ENCODE results near the gene PPFIA4.

PPFIA4 gene

GRCh38 chr1:203060115-203060514, 33.8 kb downstream of the PPFIA4 start:
- DNase-seq: no peak

DNA sequence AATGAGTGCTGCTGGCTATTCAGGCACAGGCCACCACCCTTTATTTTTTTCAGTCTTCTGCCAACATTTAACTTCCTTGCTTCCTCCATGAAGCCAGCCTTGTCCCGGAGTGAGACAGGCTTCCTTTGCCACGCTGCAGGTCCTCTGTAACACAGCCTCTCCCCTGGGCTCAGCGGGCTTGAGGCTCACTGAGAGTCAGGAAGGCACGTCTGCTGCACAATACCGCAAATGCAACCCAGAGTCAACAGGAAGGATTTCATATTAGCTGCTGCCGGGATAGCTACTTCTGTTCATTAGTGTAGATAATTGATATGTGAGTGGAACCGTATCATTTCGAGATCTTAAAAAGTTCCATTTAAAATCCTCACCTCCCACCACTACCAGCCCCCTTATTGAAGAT, 37.0 kb downstream of the PPFIA4 start:
- DNase-seq: no peak

DNA sequence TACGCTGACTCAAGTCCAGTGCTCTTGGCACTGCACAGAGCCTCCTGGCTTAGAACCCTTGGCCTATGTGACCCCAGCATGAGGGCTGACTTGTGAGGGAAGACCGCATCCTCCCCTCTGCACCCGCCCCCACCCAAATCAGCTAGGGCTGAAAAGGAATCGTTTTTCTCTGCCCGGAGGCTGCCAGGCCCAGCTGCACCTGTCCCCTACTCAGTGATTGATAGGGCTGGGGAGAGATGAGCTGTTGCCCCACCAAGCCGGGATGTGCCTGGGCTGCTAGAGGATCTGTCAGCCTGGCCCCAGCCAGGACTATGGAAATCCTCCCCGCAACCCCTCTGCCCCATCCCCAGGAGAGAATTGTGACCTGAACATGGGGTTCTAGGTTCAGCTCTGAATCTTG, 38.9 kb downstream of the PPFIA4 start:
- no peak for DNase-seq

GRCh38 chr1:203065986-203066385, 39.7 kb downstream of the PPFIA4 start:
- no peak for DNase-seq

- DNase-seq: no peak
Measured at GRCh38 chr1:203066965-203067364, 40.7 kb downstream of the PPFIA4 start.

- no peak for DNase-seq
Measured at GRCh38 chr1:203069030-203069747, 42.9 kb downstream of the PPFIA4 start.

DNA sequence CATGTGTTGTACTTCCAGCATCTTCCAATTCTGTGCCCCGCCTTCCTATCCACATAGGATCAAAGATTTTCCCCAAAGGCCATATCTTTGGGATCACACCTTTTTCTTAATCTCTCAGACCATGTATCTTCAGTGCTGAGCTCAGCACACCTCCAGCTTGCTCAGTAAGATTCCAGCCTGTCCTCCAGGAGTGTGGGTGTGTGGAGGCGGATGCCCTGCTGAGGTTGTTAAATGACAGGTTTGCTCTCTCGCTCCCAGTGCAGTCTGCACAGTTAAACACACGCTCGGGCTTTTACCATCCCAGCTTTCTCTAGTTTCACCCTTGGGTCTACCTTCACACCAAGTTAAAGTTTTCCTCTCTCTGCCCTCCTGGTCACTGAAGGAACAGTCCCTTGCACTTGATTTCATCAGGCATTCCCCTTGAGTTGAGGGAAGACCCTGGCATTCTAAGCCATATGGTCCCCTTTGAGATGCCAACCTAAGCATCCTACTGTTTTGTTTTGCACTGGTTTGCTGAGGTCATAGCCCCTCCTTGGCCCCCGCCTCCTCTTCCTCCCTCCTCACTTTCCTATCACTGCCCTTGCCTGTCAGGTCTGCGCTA, 45.8 kb downstream of the PPFIA4 start:
- no peak for DNase-seq

DNA sequence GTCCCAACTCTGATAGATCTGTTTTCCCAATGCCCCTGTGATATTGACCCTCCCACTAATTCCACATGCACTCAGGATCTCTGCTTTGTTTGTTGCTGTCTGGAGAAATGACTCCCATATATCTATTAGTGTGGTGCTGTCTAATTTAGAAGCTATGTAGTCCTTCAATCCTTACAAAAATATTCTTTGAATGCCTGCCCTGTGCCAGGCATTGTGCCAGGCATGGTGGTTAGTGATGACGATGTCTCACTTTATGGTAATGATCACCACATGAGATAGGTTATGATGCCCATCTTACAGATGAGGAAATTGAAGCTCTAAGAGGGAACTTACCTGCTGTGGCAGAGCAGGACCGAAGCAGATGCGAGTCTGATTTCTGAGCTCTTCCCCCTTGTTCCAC, 46.6 kb downstream of the PPFIA4 start:
- no peak for DNase-seq

DNA sequence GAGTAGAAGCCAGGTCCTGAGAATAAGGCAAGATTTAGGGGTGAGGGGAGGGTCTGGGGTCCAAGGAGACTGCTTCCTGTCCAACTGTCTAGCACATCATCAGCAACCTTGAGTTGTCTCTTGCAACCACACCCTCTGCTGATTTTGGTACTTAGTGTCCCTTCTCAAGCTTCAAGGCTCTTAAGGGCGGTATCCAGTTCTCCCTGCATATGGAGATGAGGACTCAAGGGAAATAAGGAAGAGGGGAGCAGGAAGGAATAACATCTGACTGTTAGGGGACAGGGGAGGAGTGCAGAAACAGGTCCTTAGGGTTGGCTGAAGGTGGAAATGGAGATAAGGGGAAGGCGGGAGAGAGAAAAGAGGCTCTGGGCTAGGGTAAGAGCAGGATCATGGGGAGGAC, 47.2 kb downstream of the PPFIA4 start:
- DNase-seq: no peak

DNA sequence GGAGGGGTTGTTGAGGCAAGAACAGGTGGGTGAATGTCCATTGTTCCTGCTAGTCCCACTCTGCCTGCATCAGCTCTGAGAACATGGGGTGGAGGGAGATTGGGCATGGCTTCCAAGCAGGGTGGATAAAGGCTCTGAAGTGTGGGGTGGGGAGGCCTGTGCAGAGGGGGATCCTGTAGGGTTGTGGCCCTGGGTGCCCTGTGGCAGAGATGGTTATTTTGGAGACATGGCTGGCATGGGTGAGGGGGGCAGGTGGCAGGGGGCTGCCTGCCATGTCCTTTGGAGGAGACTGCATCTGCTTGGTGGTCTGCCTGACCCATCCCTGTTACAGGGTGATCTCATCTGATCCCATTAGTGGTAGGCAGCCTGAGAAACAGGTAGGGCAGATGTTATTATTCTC, 48.3 kb downstream of the PPFIA4 start:
- no peak for DNase-seq

GRCh38 chr1:203075236-203076030, 49.1 kb downstream of the PPFIA4 start:
- DNase-seq: no peak

DNA sequence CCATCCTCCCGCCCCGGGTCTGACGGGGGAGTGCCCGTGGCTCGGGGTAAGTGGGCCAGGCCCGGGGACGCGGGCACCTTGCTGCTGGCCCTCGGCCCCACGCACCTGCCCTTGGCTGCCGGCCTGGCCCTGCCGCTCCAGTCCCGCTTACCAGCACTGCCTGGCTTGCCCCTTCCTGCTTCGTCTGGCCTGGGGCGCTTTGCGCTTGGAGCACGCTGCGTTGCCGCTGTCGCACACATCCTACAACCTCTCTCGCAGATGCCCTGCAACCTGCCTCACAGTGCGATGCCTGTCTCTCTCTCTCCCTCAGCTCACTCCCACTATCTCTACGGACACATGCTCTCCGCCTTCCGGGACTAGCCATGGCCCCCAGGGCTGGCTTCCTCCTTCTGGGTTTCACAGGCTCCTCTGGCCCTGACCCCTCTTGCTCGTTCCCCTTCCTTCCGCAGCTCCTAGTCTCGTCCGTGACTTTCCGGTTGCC, 49.8 kb downstream of the PPFIA4 start:
- no peak for DNase-seq

GRCh38 chr1:203077367-203077766, 51.1 kb downstream of the PPFIA4 start:
- no peak for DNase-seq

GRCh38 chr1:203077956-203078355, 51.7 kb downstream of the PPFIA4 start:
- no peak for DNase-seq

GRCh38 chr1:203078478-203078877, 52.2 kb downstream of the PPFIA4 start:
- no peak for DNase-seq

DNA sequence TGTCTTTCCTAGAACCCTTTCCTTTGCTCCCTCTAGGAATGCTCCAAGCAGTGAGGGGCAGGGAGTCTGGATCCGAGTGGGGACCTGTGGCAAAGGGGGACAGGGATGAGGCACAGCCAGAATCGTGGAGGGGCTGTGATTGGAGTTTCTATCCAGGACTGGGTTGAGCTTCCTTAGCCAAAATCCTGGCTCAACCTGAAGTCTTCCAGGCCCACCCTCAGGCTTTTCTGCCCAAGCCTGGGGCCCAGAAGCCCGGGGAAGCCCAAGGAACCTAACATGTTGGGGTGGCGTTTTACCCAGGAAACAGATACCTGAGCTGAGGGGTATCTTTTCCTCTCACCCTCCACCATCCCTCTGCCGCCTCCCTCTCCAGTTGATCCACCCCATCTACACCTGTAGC, 54.2 kb downstream of the PPFIA4 start:
- DNase-seq: no peak

DNA sequence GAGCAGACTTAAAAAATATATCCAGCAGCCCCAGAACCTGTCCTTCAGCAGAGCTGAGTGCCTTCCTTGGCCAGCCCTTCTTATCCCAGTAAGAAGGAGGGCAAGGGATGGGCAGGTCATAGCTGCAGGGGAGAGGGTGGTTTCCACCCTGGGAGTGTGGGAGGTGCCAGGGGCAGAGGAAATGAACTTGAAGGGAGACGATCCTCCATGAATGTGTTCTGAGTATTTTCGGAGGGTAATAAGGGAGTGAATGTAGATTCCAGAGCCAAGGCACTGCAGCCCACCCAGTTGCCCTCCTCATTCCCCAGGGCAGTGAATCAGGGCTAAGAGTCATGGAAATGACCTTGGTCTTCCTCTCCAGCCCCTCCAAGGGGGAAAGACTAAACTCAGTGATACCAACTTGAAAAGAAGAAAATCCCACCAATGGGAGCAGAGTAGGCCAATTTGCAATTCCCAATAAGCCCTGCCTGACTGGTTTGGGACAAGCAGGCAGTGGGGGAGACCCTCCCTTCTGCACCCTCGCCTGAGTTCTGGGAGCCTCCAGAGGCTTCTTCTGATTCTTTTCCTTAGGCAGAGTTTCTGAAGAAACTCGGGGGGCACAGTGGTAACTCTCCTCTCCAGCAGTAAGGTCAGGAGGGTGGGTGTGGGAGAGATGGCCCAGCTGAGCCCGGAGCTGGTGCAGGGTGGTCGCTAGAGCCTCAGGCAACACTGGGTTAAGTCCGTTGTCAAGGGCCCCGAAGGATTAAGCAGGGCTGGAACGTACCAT, 55.4 kb downstream of the PPFIA4 start:
- DNase-seq: no peak

DNA sequence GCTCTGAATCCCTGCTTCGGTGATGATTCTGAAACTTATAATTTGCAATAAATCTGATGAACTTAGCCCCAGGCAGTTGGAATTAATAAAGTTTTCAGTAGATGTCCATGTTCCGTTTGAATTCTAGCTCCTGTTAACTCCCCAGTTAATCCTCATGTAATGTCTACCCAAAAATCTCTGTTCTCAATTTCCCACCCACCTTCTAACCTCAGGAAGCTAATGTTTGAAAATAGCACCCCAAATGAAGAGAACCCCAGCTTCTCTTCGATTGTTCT, 55.9 kb downstream of the PPFIA4 start:
- DNase-seq: no peak

- no peak for DNase-seq
Measured at GRCh38 chr1:203082571-203083462, 56.5 kb downstream of the PPFIA4 start.

GRCh38 chr1:203083463-203083921, 57.2 kb downstream of the PPFIA4 start:
- no peak for DNase-seq

DNA sequence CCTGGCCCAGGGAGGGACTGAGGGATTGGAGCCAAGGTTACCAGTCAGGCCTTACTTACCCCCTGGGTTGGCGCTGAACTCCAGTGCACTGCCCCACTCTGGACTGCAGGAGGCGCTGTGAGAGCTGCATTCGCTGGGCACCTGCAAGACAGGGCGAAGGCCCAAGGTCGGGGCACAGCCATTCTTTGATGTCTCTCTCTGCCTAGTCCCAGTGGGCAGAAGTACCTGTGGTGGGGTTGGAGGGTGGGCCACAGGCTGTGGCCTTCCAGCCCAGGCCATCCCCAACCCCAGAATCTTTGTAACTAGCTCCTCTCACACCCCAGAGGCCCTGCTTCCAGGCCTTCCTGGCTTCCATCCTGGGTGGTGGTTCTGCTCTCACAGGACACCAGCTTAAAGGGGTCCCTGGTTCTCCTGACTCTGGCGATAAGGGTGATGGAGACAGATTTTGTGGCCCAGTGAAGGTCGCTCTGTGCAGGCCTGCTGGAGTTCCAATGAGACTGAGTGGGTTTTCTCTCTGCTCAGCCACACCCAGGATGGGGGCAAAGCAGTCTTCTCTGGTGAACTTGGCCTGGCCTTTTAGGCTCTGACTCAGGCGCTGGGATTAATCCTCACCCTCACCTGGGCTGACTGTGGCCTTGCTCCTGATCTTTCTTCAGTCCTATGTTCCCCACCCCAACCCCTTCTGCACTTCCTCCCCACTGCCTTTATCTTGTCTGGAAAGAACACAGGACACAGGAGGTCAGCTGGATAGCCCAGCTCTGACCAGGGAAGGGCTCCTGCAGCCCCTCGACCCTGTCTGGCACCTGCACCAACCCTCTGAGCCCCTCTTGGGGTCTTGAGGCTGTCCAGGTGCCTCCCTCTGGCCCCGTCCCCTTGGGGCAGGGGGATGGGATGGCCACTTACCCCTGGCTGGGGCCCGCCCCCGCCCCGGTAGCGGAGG, 58.6 kb downstream of the PPFIA4 start:
- DNase-seq: no peak

Measured in T1000 (cell line).